Measurements from ENCODE around the gene LILRB1. TPM values are rescaled to one million over a fixed set of nuclear protein-coding genes. Genes with fewer than 3 reads are reported as not detected.
A peak's percentile ranks its signal among the peaks of the same experiment; 100 is the strongest.
"Not testable (repeated sequence)": the region's sequence is repeated elsewhere in the genome, so short reads cannot be mapped to it uniquely, and the experiment has no call there.

LILRB1 gene
- total RNA-seq, 4 donors from 2014 or later: 0.59 to 15.3 (median 3.4) TPM

- peaks cover 0 to 13% (median 0%) of the 10 kb centered on the region in 4 donors for H3K9me3 ChIP-seq
- no peak for DNase-seq (ENCODE audit: low spot score in 2 of 2)
- H3K4me1 ChIP-seq: no peaks in the 10 kb centered on the region
- 76 to 85% methylated on average over 1 of the region's 1 CpG for WGBS, 2 donors
- no peak overlapping the region for H3K4me3 ChIP-seq
- peaks cover 0 to 3% of the 10 kb centered on the region in 2 donors for H3K27me3 ChIP-seq
- TF ChIP-seq EP300 (IDR thresholded peaks at IDR 0.05): peak in 1 of 2 donors; percentile 29
- TF ChIP-seq POLR2A (IDR thresholded peaks at IDR 0.05): no peak
- H3K27ac ChIP-seq: no peak overlapping the region
- no peaks in the 10 kb centered on the region for H3K36me3 ChIP-seq
These were observed 42.9 kb downstream of the LILRB1 start for GRCh38 chr19:54673222-54673621.

GRCh38 chr19:54674021-54674617, 43.8 kb downstream of the LILRB1 start:
- Histone ChIP-seq H3K9me3 (peaks cover 0 to 6% (median 0%) of the 10 kb centered on the region in 4 donors), H3K4me3 (no peak overlapping the region), H3K4me1 (no peaks in the 10 kb centered on the region), H3K27ac (no peak overlapping the region), H3K27me3 (peaks cover 0 to 3% of the 10 kb centered on the region in 2 donors), H3K36me3 (no peaks in the 10 kb centered on the region)
- TF ChIP-seq, protein P1, sequence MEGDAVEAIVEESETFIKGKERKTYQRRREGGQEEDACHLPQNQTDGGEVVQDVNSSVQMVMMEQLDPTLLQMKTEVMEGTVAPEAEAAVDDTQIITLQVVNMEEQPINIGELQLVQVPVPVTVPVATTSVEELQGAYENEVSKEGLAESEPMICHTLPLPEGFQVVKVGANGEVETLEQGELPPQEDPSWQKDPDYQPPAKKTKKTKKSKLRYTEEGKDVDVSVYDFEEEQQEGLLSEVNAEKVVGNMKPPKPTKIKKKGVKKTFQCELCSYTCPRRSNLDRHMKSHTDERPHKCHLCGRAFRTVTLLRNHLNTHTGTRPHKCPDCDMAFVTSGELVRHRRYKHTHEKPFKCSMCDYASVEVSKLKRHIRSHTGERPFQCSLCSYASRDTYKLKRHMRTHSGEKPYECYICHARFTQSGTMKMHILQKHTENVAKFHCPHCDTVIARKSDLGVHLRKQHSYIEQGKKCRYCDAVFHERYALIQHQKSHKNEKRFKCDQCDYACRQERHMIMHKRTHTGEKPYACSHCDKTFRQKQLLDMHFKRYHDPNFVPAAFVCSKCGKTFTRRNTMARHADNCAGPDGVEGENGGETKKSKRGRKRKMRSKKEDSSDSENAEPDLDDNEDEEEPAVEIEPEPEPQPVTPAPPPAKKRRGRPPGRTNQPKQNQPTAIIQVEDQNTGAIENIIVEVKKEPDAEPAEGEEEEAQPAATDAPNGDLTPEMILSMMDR (IDR thresholded peaks at IDR 0.05): peak in 3 of 5 experiments; percentile 12 to 46 (median 44)
- TF ChIP-seq POLR2A (IDR thresholded peaks at IDR 0.05): no peak
- no peak for TF ChIP-seq EP300 (IDR thresholded peaks at IDR 0.05)
- no peak for DNase-seq (ENCODE audit: low spot score in 2 of 2)
- 47% methylated on average over 2 of the region's 2 CpGs for WGBS, 2 donors

DNA sequence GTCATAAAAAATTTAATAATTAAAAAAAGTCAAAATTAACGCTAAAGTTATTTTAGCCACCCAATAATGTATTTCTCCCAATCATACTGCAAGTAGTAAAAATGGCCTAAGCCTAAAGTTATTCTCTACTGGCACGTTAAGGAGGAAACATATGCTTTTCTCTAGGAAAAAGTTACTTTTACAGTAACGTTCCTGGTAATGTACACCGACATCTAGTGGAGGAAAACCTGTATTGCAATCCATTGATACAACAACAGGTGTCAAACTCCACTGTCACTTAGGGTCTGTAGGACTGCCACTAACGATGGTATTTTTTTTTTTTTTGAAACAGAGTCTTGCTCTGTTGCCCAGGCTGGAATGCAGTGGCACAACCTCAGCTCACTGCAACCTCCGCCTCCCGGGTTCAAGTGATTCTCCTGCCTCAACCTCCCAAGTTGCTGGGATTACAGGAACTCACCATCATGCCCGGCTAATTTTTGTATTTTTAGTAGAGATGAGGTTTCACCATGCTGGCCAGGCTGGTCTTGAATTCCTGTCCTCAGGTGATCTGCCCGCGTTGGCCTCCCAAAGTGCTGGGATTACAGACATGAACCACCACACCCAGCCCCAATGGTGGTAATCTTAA, 46.0 kb downstream of the LILRB1 start:
- TF ChIP-seq, protein P1 (IDR thresholded peaks at IDR 0.05): peak; percentile 64 to 84 (median 79)
- DNase-seq (ENCODE audit: low spot score in 2 of 2): peak in 1 of 2 donors; percentile 63
- H3K27ac ChIP-seq, H3K36me3 ChIP-seq, H3K9me3 ChIP-seq, H3K4me3 ChIP-seq, H3K27me3 ChIP-seq, H3K4me1 ChIP-seq: not testable (repeated sequence)
- WGBS, 2 donors: 24 to 29% methylated on average over 10 of the region's 10 CpGs

DNA sequence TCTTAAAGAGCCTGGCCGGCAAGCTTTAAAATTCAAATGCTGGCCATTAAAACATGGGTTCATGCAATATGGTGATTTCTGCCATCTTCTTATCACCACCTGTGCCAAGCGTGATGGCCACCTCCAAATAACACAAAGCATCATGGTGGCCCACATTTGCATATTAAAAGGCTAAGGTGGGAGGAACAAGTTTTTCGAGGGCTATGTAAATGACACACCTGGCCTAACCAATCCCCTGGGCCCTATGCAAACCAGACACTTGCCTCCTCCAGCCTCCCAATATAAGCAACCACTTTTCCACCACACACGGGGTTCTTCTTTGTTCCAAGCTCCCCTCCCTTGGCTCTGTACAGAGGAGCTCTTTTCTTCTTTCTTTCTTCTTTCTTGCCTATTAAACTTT, 46.9 kb downstream of the LILRB1 start:
- Histone ChIP-seq H3K4me3 (no peak overlapping the region), H3K27me3 (peaks cover 0 to 3% of the 10 kb centered on the region in 2 donors), H3K27ac (no peak overlapping the region), H3K4me1 (no peaks in the 10 kb centered on the region), H3K9me3 (no peaks in the 10 kb centered on the region), H3K36me3 (no peaks in the 10 kb centered on the region)
- 58 to 59% methylated on average over 4 of the region's 4 CpGs for WGBS, 2 donors
- TF ChIP-seq EP300 (IDR thresholded peaks at IDR 0.05) (no peak), POLR2A (IDR thresholded peaks at IDR 0.05) (no peak)
- TF ChIP-seq, protein P1 (IDR thresholded peaks at IDR 0.05): no peak
- DNase-seq (ENCODE audit: low spot score in 2 of 2): no peak

DNA sequence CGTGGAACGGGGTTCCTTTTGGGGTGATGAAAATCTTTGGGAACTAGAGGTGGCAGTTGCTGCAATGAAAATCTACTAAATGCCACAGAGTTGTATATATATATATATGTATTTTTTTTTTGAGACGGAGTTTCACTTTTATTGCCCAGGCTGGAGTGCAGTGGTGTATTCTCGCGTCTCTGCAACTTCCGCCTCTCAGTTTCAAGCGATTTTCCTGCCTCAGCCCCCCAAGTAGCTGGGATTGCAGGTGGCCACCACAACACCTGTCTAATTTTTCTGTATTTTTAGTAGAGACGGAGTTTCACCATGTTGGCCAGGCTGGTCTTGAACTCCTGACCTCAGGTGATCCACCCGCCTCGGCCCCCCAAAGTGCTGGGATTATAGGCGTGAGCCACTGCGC, 51.3 kb downstream of the LILRB1 start:
- not testable (repeated sequence) for H3K27ac ChIP-seq; H3K4me3 ChIP-seq; H3K36me3 ChIP-seq; H3K4me1 ChIP-seq; H3K9me3 ChIP-seq; DNase-seq (ENCODE audit: low spot score in 2 of 2); H3K27me3 ChIP-seq
- WGBS, 2 donors: 73 to 79% methylated on average over 12 of the region's 12 CpGs

DNA sequence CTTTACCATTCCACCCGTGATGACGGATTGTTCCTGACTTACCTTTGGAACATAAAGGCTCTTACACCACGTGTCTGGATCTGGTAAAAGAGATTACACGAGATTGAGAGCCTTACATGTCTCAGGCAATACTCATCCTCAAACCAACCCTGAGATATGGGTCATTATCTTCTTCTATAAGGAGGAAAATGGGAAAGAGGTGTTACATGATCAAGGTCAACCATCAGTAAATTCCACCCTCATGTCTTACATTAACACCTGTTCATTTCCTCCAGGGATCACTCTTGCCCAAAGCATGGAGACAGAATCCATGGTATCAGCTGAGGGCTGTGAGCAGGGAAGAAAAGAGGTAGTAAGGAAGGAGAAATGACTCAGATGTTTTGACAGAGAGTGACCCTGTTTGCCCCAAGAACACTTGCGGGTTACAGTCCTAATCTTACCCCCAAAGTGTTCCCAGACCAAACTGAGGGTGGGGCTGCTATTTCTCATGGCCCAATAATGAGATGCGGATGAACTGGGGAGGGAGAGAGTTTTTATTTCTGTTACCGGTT, 52.1 kb downstream of the LILRB1 start:
- Histone ChIP-seq H3K27me3 (no peaks in the 10 kb centered on the region), H3K4me3 (no peak overlapping the region), H3K36me3 (no peaks in the 10 kb centered on the region), H3K27ac (no peak overlapping the region), H3K4me1 (no peaks in the 10 kb centered on the region), H3K9me3 (no peaks in the 10 kb centered on the region)
- DNase-seq (ENCODE audit: low spot score in 2 of 2): no peak
- WGBS, 2 donors: 60 to 62% methylated on average over 7 of the region's 7 CpGs
- TF ChIP-seq EP300 (IDR thresholded peaks at IDR 0.05) (no peak), POLR2A (IDR thresholded peaks at IDR 0.05) (no peak)
- TF ChIP-seq, protein P1 (IDR thresholded peaks at IDR 0.05): no peak
